B cell (primary cell): ENCODE data around the gene ANKRD24.

Source experiments
- CTCF ChIP-seq: fragments of 200-600 bp; IDR thresholded peaks from one replicate; pipeline ENCODE4 v1.8.0; 2022; ENCODE audit warnings: antibody characterized with exemption, mild to moderate bottlenecking
- EZH2 ChIP-seq: IDR thresholded peaks from 2 replicates; pipeline ENCODE4 v1.6.1; 2012; ENCODE audit warnings: borderline replicate concordance, low read depth, mild to moderate bottlenecking, moderate library complexity, low read length; ENCODE audit not compliant: insufficient read depth, poor library complexity, severe bottlenecking

- no peak for TF ChIP-seq EZH2
- TF ChIP-seq CTCF, result no peak
Observed at GRCh38 chr19:4178990-4179389, 3.5 kb upstream of the ANKRD24 start.
